LHCN-M2 (cell line): ENCODE data around the gene ACRV1. TPM values are rescaled to one million over a fixed set of nuclear protein-coding genes. Genes with fewer than 3 reads are reported as not detected.

Source experiments
- DNase-seq: peaks from one replicate; pipeline ENCODE4 v3.0.0-alpha.2; 2012; ENCODE audit warnings: low read depth
- total RNA-seq: library from RNA; depleted of rRNA; stranded (reverse); fragments of >200 nt; gene quantifications from 2 replicates; pipeline ENCODE4 v1.2.3, GENCODE V29; 2014; rRNA removed

ACRV1 gene
- total RNA-seq, 1 experiment from 2014 or later, result not detected

DNA sequence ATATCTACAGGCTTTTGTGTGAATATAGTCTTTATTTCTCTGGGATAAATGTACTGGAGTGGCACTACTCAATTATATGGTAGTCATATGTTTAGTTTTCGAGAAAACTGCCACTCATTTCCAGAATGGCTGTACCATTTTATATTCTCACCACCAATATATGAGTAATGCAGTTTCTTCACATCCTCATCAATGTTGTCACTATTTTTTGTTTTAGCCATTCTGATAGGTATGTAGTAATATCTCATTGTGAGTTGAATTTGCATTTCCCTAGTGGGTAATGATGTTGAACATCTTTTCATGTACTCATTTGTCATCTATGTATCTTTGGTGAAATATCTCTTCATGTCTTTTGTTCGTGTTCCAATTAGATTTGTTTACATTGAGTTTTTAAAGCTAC, 18.0 kb downstream of the ACRV1 start:
- no peak for DNase-seq

DNA sequence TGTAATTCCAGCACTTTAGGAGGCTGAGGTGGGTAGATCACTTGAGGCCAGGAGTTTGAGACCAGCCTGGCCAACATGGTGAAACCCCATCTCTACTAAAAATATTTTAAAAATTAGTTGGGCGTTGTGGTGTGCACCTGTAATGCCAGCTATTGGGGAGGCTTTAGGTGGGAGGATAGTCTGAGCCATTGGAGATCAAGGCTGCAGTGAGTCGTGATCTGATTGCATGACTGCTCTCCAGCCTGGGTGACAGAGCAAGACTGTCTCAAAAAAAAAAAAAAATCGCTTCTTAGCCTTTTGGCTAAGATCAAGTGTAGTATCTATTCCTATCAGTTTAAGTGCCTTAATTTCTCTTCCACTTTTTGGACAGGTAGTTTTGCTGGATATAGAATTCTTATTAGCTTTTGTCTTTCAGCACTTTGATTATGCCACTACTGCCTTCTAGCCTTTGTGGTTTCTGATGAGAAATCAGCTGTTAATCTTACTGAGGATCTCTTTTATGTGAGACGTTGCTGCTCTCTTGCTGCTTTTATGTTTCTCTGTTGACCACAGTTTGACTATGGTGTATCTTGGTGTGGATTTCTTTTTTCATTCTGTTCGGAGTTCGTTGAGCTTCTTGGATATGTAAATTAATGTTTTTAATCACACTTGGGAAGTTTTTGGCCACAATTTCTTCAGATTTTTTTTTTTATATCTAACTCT, 31.0 kb downstream of the ACRV1 start:
- no peak for DNase-seq

- no peak for DNase-seq
Observed at GRCh38 chr11:125645871-125646270, 34.8 kb downstream of the ACRV1 start.

- no peak for DNase-seq
Observed at GRCh38 chr11:125638315-125638714, 42.3 kb downstream of the ACRV1 start.

DNA sequence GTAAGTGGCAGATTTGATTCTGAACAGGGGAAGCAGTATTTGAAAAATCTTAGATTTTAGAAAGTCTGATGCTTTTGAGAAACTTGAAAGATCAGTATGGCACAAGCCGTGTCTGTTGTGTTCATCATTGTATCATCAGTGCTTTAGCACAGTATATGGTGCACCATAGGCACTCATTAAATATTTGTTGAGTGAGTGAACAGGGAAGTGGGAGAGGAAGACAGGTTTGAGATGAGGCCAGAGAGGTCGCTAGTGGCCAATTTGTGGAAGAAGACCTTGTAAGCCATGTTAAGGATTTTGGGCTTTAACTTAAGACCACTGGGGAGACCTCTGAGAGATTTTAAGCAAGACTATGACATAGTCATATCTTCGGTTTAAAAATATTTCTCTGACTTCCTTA, 42.8 kb downstream of the ACRV1 start:
- no peak for DNase-seq

DNA sequence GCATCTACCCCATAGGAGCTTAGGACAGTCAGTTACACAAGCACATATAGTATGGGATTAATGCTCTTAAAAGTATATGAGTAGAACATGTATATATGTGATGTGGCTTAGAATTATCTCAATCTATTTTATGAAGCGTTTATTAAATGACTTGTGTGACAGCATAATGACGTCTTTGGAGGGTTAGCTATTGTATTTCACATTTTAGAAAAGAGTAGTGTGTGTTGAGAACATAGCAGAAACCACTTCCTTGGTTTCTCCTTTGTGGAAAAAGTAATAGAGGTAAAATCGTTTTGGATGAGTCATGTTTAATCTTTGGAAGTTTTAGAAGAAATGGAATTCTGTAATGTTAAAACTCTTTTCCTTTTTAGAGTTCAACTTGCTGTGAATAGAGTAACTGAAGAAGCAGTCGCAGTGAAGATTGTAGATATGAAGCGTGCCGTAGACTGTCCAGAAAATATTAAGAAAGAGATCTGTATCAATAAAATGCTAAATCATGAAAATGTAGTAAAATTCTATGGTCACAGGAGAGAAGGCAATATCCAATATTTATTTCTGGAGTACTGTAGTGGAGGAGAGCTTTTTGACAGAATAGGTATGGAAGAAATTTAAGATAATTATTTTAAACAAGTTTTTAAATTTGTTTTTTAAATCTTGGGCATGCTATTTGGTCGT, 53.3 kb downstream of the ACRV1 start:
- DNase-seq, result no peak

GRCh38 chr11:125626288-125626950, 54.2 kb downstream of the ACRV1 start:
- peak; percentile 93 for DNase-seq

- DNase-seq, result peak; percentile 91
Observed at GRCh38 chr11:125625630-125626287, 54.9 kb downstream of the ACRV1 start.

- no peak for DNase-seq
Observed at GRCh38 chr11:125625225-125625629, 55.4 kb downstream of the ACRV1 start.

- DNase-seq, result no peak
Observed at GRCh38 chr11:125624756-125625213, 55.9 kb downstream of the ACRV1 start, which contains the start of gene CHEK1. Gene CHEK1, plus strand, starts transcription at chr11:125625163. Its CDS starts 1,606 bp downstream, at chr11:125626769.

DNA sequence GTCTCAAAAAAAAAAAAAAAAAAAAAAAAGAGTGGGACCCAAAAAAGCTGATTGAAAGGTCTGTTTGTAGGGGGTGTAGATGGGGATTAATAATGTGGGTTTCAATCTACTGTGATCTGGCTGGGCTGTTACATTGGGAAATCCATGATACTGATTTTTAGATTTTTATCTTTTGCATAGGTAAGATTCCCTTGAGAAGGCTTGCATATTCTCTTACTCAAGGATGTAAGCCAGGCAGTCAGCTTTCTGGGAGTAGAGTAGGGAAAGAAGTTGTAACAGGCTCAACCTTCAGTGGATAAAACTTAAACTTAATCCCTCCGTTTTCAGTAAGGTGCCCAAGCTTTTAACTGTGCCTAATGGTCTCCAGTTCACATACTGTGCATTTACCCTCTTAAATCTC, 57.6 kb downstream of the ACRV1 start:
- DNase-seq, result no peak

DNA sequence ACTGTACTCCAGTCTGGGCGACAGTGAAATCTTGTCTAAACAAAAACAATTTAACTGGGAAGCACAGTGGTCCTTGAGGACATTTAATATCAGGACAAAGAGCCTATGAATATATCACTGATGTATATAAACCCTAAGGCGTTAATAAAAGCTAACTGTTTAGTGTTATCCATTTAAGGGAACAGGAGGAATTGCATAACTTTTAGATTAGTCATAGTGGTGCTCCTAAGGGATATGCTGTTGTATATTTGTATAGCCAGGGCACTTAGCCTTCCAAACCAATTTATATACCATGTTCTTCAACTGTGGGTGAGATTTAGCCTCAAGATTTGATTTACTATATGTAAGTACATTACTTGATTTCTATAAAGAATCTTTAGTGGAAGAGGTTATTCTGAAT, 58.7 kb downstream of the ACRV1 start:
- DNase-seq, result peak; percentile 57

Other genes starting within 250 kb of the ACRV1 start
- gene FEZ1, start 184.6 kb downstream of the ACRV1 start, total RNA-seq, result 1.0 and 1.3 TPM in 2 replicates
- gene EI24, start 111.4 kb downstream of the ACRV1 start, total RNA-seq, result 88.4 and 100 TPM in 2 replicates
- 172 and 180 TPM in 2 replicates for gene STT3A, start 88.0 kb downstream of the ACRV1 start, total RNA-seq
- gene CHEK1, start 55.7 kb downstream of the ACRV1 start, total RNA-seq, result 61.2 and 63.4 TPM in 2 replicates
- not detected in 2 replicates for gene PATE1, start 65.4 kb upstream of the ACRV1 start, total RNA-seq
- gene PATE2, start 98.0 kb upstream of the ACRV1 start, total RNA-seq, result not detected in 2 replicates
- gene PATE3, start 107.3 kb upstream of the ACRV1 start, total RNA-seq, result not detected in 2 replicates
- gene PATE4, start 152.5 kb upstream of the ACRV1 start, total RNA-seq, result not detected in 2 replicates
- 14.2 and 18.0 TPM in 2 replicates for gene HYLS1, start 206.8 kb upstream of the ACRV1 start, total RNA-seq
- 7.5 and 16.6 TPM in 2 replicates for gene PUS3, start 222.4 kb upstream of the ACRV1 start, total RNA-seq
- under 0.01 TPM in 1 of 2 replicates, not detected in the other for gene DDX25, start 223.7 kb upstream of the ACRV1 start, total RNA-seq